Tibial nerve (tissue), 4 donors: ENCODE data around the gene STX11. TPM values are rescaled to one million over a fixed set of nuclear protein-coding genes. Genes with fewer than 3 reads are reported as not detected.

ENCODE experiments used
- DNase-seq, 2 donors: peaks; one replicate each; pipeline ENCODE4 v3.0.0-alpha.2; 2019; ENCODE audit warnings: low spot score in 2 of 2
- H3K27ac ChIP-seq, 4 donors: fragments of 200-600 bp; sonication (generic) in 3 of 4; one replicate each; pipeline ENCODE4 v1.5.1; 2017 to 2019; ENCODE audit warnings: mild to moderate bottlenecking in 1 of 4
- H3K27me3 ChIP-seq, 2 donors: fragments of 200-600 bp; sonication (generic) in 1 of 2; one replicate each; pipeline versions ENCODE4 v1.5.1 to v1.6.0; 2017 to 2019
- H3K36me3 ChIP-seq, 3 donors: fragments of 200-600 bp; sonication (generic); one replicate each; pipeline ENCODE4 v1.5.1; 2018 to 2019
- H3K4me1 ChIP-seq, 4 donors: fragments of 200-600 bp; sonication (generic) in 3 of 4; one replicate each; pipeline ENCODE4 v1.5.1; 2017 to 2019
- H3K4me3 ChIP-seq, 4 donors: fragments of 200-600 bp; sonication (generic) in 3 of 4; one replicate each; pipeline ENCODE4 v1.5.1; 2017 to 2019; ENCODE audit warnings: mild to moderate bottlenecking in 1 of 4, moderate library complexity in 1 of 4
- H3K9me3 ChIP-seq, 4 donors: fragments of 200-600 bp; sonication (generic) in 3 of 4; one replicate each; pipeline ENCODE4 v1.5.1; 2017 to 2019
- EP300 ChIP-seq, 2 donors: sonication (generic); formaldehyde crosslinking; IDR thresholded peaks; one replicate each; pipeline ENCODE4 v1.6.1; 2017; ENCODE audit warnings: antibody characterized with exemption in 2 of 2, mild to moderate bottlenecking in 1 of 2
- POLR2A ChIP-seq, 2 donors: fragments of 450-650 bp; IDR thresholded peaks; one replicate each; pipeline ENCODE4 v1.6.1; 2017; ENCODE audit warnings: antibody characterized with exemption in 2 of 2, mild to moderate bottlenecking in 2 of 2, moderate library complexity in 2 of 2
- WGBS, 2 donors: methylation state at CpG; one replicate each; pipeline ENCODE4 v1.1.5; 2018; 5-methylcytosine and 5-hydroxymethylcytosine counted together
- total RNA-seq, 4 donors: library from RNA; depleted of rRNA; stranded (reverse); fragments of >200 nt; gene quantifications; one replicate each; pipeline ENCODE4 v1.1.0, GENCODE V29; 2016
- TF ChIP-seq, protein P1 (sequence below), 5 experiments: fragments of 200-600 bp in 3 of 5; fragments of 450-650 bp in 2 of 5; sonication (generic) in 3 of 5; IDR thresholded peaks; one replicate each; pipeline ENCODE4 v1.5.1; 2016 to 2019; ENCODE audit warnings: antibody characterized with exemption in 5 of 5, mild to moderate bottlenecking in 3 of 5, moderate library complexity in 2 of 5

STX11 gene
- total RNA-seq, 4 donors from 2014 or later, result 5.3 to 24.3 (median 12.5) TPM

DNA sequence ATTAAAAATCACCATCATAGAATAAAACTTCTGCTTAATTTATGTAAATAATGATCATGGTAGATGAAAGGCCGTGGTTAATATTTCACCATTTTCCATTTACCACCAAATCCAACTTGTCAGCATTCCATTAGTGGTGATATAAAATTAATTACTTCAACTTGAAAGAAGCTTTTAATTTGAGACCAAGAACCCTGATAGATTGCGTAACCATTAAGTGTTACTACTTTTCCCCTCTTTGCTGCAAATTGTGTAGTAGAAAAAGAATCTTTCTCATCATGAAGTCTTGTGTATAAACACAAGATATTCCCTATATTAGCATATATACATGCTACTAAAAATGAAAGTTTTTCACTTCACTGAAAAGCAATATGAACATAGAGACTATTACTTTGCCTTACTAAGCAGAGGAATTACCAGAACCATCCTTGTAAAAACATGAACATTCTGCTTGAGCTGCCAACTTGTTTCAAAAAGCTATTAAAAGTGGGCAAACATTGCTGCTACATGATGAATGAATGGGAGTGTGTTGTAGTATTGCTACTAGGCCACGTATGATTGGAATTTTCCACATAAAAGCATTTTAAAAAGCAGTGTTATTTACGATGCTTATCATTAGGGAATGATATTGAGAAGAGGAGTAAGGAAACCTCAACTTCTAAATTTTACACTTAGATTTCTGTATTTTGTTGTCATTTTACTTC, 35.0 kb downstream of the STX11 start:
- Histone ChIP-seq H3K27ac (no peak overlapping the region), H3K36me3 (peaks cover 0 to 14% (median 0%) of the 10 kb centered on the region in 3 donors), H3K27me3 (no peaks in the 10 kb centered on the region), H3K9me3 (no peaks in the 10 kb centered on the region), H3K4me1 (no peaks in the 10 kb centered on the region), H3K4me3 (no peak overlapping the region)
- 64 to 69% methylated on average over 4 of the region's 4 CpGs for WGBS, 2 donors
- TF ChIP-seq, protein P1, sequence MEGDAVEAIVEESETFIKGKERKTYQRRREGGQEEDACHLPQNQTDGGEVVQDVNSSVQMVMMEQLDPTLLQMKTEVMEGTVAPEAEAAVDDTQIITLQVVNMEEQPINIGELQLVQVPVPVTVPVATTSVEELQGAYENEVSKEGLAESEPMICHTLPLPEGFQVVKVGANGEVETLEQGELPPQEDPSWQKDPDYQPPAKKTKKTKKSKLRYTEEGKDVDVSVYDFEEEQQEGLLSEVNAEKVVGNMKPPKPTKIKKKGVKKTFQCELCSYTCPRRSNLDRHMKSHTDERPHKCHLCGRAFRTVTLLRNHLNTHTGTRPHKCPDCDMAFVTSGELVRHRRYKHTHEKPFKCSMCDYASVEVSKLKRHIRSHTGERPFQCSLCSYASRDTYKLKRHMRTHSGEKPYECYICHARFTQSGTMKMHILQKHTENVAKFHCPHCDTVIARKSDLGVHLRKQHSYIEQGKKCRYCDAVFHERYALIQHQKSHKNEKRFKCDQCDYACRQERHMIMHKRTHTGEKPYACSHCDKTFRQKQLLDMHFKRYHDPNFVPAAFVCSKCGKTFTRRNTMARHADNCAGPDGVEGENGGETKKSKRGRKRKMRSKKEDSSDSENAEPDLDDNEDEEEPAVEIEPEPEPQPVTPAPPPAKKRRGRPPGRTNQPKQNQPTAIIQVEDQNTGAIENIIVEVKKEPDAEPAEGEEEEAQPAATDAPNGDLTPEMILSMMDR (IDR thresholded peaks at IDR 0.05), result no peak
- no peak for TF ChIP-seq EP300 (IDR thresholded peaks at IDR 0.05)
- no peak for TF ChIP-seq POLR2A (IDR thresholded peaks at IDR 0.05)
- no peak for DNase-seq

DNA sequence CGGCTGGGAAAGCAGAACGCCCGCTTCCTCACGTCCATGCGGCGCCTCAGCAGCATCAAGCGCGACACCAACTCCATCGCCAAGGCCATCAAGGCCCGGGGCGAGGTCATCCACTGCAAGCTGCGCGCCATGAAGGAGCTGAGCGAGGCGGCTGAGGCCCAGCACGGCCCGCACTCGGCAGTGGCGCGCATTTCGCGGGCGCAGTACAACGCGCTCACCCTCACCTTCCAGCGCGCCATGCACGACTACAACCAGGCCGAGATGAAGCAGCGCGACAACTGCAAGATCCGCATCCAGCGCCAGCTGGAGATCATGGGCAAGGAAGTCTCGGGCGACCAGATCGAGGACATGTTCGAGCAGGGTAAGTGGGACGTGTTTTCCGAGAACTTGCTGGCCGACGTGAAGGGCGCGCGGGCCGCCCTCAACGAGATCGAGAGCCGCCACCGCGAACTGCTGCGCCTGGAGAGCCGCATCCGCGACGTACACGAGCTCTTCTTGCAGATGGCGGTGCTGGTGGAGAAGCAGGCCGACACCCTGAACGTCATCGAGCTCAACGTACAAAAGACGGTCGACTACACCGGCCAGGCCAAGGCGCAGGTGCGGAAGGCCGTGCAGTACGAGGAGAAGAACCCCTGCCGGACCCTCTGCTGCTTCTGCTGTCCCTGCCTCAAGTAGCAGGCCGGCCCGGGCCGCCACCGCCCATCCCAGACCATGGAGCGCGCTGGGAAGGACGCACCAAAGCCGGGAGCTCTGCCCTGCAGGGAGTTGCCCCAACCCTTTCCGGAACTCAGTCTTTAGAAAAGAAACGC, 36.7 kb downstream of the STX11 start:
- Histone ChIP-seq H3K36me3 (peaks cover 0 to 14% (median 0%) of the 10 kb centered on the region in 3 donors), H3K4me1 (no peaks in the 10 kb centered on the region), H3K4me3 (no peak overlapping the region), H3K27me3 (no peaks in the 10 kb centered on the region), H3K9me3 (no peaks in the 10 kb centered on the region), H3K27ac (no peak overlapping the region)
- TF ChIP-seq, protein P1 (IDR thresholded peaks at IDR 0.05), result no peak
- no peak for TF ChIP-seq EP300 (IDR thresholded peaks at IDR 0.05)
- no peak for DNase-seq
- 76 to 90% methylated on average over 78 to 79 of the region's 79 CpGs for WGBS, 2 donors

DNA sequence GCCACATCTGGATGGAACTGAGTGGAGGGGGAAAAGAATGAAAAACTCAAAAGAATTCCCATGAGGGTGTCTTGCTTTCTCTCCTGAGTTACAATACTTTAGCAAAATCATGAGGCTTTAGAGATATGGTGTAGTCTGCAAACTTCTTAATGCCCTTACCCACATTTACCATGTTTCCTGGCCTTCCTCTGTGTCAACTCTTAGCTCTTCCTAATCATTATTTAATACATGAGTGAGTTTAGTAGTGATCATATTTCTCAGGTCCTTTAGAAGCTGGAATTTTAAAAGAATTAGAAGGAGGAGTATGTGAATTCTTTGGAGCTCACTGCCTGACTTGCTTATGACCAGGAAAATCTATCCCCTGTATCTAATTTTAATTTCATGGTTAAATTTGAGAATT, 39.0 kb downstream of the STX11 start:
- no peaks in the 10 kb centered on the region for H3K4me1 ChIP-seq
- no peaks in the 10 kb centered on the region for H3K9me3 ChIP-seq

DNA sequence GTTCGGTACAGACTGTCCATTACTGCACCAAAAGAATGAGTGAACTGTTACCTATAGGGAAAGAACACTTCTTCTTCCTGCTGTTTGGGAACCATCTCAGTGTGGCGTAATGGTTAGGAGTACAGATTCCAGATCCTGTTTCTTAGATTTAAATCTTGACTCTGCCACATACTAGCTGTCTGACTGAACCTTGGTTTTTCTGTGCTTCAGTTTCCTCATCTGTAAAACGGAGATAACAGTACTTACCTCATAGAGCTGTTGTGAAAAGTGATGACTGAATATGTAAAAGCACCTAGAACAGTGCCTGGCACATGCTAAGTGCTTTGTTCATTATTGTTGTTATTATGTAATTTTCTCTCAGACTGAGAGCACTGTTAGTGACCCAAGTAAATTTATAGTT, 39.8 kb downstream of the STX11 start:
- H3K4me1 ChIP-seq, result no peaks in the 10 kb centered on the region
- no peak overlapping the region for H3K4me3 ChIP-seq
- 86 to 92% methylated on average over 3 of the region's 3 CpGs for WGBS, 2 donors
- no peaks in the 10 kb centered on the region for H3K9me3 ChIP-seq
- no peak overlapping the region for H3K27ac ChIP-seq
- peaks cover 0 to 14% (median 0%) of the 10 kb centered on the region in 3 donors for H3K36me3 ChIP-seq
- H3K27me3 ChIP-seq, result no peaks in the 10 kb centered on the region
- TF ChIP-seq, protein P1 (IDR thresholded peaks at IDR 0.05), result no peak
- TF ChIP-seq EP300 (IDR thresholded peaks at IDR 0.05) (no peak), POLR2A (IDR thresholded peaks at IDR 0.05) (no peak)
- no peak for DNase-seq

More for the DNA sequence above, 39.0 kb downstream of the STX11 start:
- no peak for DNase-seq
- Histone ChIP-seq H3K36me3 (peaks cover 0 to 14% (median 0%) of the 10 kb centered on the region in 3 donors), H3K27ac (no peak overlapping the region), H3K27me3 (no peaks in the 10 kb centered on the region), H3K4me3 (no peak overlapping the region)
- no peak for TF ChIP-seq POLR2A (IDR thresholded peaks at IDR 0.05)
- no peak for TF ChIP-seq EP300 (IDR thresholded peaks at IDR 0.05)
- TF ChIP-seq, protein P1 (IDR thresholded peaks at IDR 0.05), result no peak

DNA sequence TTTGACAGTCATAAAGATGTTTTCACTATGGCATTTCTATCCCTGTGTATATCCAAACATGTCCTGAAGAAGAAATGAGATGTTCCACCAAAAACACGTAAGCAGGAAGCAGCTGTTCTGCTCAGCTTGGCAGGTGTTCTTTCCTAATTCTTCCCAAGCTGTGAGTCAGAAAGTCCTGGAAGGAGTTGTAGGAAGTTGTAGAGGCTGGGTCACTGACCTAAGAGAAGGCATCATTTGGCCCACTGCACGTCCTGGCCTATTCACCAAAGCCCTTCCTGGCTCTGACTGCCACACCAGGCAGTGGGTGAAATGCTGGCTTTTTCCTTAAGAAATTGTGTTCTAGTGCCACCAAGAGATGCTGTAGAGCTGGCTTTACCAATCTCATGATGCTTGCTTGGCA, 40.3 kb downstream of the STX11 start:
- 38 to 59% methylated on average over 2 of the region's 2 CpGs for WGBS, 2 donors
- H3K27ac ChIP-seq, result no peak overlapping the region
- TF ChIP-seq POLR2A (IDR thresholded peaks at IDR 0.05), result no peak
- peak in 1 of 2 donors; percentile 82 for TF ChIP-seq EP300 (IDR thresholded peaks at IDR 0.05)
- TF ChIP-seq, protein P1 (IDR thresholded peaks at IDR 0.05), result no peak
- no peak overlapping the region for H3K4me3 ChIP-seq
- peaks cover 0 to 14% (median 0%) of the 10 kb centered on the region in 3 donors for H3K36me3 ChIP-seq
- no peaks in the 10 kb centered on the region for H3K9me3 ChIP-seq
- H3K4me1 ChIP-seq, result no peaks in the 10 kb centered on the region
- no peaks in the 10 kb centered on the region for H3K27me3 ChIP-seq
- DNase-seq, result peak in 1 of 2 donors; percentile 6
